ENCODE results near the gene TICAM1.

TICAM1 gene

DNA sequence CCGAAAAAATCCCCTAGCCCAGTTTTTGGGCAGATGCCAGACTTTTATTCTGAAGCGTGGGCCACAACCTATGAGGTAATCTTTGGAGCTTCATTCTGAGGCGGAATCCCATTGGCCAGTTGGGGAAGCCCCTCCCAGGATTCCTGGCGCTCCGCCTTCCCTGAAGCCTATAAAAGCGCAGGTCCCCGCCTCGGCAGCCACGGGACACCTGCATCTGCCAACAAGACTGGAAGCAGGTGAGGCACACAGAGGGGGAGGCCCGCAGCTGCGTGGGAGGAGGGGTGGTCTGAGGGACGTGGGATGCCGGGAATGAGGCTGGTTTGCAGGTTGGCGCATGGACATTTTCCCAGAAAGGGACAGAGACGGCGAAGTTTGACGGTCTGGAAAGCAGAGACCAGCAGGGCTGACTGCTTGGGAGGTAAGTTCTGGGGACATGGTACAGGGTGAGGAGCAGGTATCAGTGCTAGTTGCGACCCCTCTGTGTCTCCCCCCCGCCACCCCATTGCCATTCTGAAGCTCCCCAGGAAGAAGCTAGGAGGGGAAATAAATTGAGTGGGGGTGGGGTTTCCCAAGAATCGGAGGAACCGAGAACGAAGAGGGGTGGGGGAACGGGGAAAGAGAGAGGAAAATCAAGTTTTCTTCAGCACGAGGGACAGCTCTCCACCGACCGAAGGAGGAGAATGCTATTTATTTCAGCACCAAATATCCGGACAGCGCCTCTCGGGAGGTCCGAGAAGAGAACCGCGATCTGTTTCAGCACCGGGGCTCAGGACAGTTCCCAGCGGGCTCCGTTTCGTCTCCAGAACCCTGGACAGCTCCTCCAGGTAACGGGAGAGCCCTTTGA is 62.4 kb downstream of the TICAM1 start:
- DNase-seq = peak; percentile 93 to 98
